Mucosa of descending colon (tissue), 3 donors: Measurements from ENCODE around the gene FAM53B. TPM values are rescaled to one million over a fixed set of nuclear protein-coding genes. Genes with fewer than 3 reads are reported as not detected.

Experiments
- ATAC-seq: fragments of 200-7000 bp; cut with Tn5 transposase; one replicate; pipeline ENCODE4 v1.9.1; 2020; ENCODE audit warnings: mild to moderate bottlenecking, moderate library complexity
- DNase-seq, 3 donors: peaks; one replicate each; pipeline ENCODE4 v3.0.0-alpha.2; 2020
- H3K36me3 ChIP-seq: fragments of 200-600 bp; one replicate; pipeline ENCODE4 v1.8.0; 2021; ENCODE audit warnings: low read depth, mild to moderate bottlenecking
- H3K4me1 ChIP-seq: fragments of 200-600 bp; one replicate; pipeline ENCODE4 v1.8.0; 2021; ENCODE audit warnings: low read depth, mild to moderate bottlenecking
- H3K4me3 ChIP-seq: fragments of 200-600 bp; one replicate; pipeline ENCODE4 v1.8.0; 2021; ENCODE audit warnings: mild to moderate bottlenecking
- H3K9me3 ChIP-seq: fragments of 200-600 bp; one replicate; pipeline ENCODE4 v1.8.0; 2021; ENCODE audit warnings: mild to moderate bottlenecking
- intact Hi-C, 2 donors: fragments of 100-400 bp; cut with DNase I in 1 of 2; cut with micrococcal nuclease in 1 of 2; formaldehyde crosslinking; loops; one replicate each; pipeline versions ENCODE4 v1.11.0 to v1.11.1; 2022; cut with DNase I, micrococcal nuclease
- total RNA-seq, 3 donors: library from RNA; stranded (reverse); fragmentation: NEBNext Ultra II Directional in 2 of 3; extraction: Animal tissue kit (Norgen Biotek cat#: 25700) in 2 of 3; gene quantifications; one replicate each; pipeline versions ENCODE4 v1.2.1 to v1.2.4, GENCODE V29; 2021 to 2023
- TF ChIP-seq, protein P1 (sequence below): fragments of 200-600 bp; IDR thresholded peaks from one replicate; pipeline ENCODE4 v1.8.0; 2022; ENCODE audit warnings: antibody characterized with exemption, mild to moderate bottlenecking
- donor health status: DM: no; HTN: no; CAD: no; lungs with moderate emphysema.
- donor health status: DM: no; HTN: no; CAD: no.
- donor health status: DM: no; HTN: yes; CAD: no.

The FAM53B gene
- total RNA-seq, 3 donors from 2014 or later: 37.2 to 48.0 (median 44.2) TPM

DNA sequence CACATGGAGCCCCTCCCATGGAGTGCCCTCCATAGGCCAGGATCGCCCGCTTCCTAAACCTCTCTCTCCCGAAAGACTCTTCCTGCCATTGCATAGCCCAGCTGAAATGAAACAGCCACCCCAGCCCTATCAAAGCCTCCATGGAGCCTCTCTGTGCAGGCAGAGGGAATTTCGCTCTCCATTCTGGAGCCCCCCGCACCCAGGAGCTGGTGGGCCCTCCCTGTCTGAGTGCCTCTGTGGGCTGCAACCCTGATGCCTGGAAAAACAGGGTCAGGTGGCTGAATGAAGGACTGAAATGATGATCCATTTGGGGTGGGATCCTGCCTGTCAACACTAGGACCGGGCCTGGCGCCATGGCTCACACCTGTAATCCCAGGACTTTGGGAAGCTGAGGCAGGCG, 106.4 kb downstream of the FAM53B start:
- Histone ChIP-seq H3K4me1 (peaks cover 5% of the 10 kb centered on the region), H3K36me3 (no peaks in the 10 kb centered on the region), H3K4me3 (no peak overlapping the region), H3K9me3 (no peaks in the 10 kb centered on the region)
- DNase-seq (peak in 1 of 3 donors; percentile 34), ATAC-seq (no peak)
- TF ChIP-seq, protein P1, sequence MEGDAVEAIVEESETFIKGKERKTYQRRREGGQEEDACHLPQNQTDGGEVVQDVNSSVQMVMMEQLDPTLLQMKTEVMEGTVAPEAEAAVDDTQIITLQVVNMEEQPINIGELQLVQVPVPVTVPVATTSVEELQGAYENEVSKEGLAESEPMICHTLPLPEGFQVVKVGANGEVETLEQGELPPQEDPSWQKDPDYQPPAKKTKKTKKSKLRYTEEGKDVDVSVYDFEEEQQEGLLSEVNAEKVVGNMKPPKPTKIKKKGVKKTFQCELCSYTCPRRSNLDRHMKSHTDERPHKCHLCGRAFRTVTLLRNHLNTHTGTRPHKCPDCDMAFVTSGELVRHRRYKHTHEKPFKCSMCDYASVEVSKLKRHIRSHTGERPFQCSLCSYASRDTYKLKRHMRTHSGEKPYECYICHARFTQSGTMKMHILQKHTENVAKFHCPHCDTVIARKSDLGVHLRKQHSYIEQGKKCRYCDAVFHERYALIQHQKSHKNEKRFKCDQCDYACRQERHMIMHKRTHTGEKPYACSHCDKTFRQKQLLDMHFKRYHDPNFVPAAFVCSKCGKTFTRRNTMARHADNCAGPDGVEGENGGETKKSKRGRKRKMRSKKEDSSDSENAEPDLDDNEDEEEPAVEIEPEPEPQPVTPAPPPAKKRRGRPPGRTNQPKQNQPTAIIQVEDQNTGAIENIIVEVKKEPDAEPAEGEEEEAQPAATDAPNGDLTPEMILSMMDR: no peak
- intact Hi-C loops: no loop called here

DNA sequence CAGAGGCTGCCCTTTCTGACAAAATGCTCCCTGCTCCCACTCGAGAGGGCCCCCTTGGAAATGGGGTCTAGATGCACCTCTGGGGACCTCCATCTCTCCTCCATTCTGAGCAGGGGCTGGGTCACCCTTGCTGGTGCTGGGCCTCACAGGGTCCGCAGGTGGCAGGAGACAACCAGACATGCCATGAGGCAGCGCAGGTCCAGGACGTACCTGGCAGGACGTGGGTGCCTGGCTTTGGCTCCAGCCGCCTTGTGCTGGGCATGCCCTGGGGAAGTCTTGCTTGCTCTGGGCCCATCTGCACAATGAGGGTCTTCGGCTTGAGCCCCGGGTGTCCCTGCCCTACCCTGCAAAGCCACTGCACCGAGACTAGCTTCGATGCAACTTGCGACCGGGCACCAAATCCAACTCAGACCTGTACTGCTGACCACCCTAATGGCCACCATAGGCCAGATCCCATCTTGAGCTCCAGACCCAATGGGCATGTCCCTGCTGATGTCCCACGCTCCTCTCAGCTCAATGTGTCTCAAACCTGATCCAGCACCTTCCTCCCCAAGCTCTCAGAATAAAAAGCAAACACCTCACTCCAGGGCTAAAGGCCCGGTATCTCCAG, 107.0 kb downstream of the FAM53B start:
- TF ChIP-seq, protein P1: no peak
- intact Hi-C loops: no loop called here
- ATAC-seq: no peak

DNA sequence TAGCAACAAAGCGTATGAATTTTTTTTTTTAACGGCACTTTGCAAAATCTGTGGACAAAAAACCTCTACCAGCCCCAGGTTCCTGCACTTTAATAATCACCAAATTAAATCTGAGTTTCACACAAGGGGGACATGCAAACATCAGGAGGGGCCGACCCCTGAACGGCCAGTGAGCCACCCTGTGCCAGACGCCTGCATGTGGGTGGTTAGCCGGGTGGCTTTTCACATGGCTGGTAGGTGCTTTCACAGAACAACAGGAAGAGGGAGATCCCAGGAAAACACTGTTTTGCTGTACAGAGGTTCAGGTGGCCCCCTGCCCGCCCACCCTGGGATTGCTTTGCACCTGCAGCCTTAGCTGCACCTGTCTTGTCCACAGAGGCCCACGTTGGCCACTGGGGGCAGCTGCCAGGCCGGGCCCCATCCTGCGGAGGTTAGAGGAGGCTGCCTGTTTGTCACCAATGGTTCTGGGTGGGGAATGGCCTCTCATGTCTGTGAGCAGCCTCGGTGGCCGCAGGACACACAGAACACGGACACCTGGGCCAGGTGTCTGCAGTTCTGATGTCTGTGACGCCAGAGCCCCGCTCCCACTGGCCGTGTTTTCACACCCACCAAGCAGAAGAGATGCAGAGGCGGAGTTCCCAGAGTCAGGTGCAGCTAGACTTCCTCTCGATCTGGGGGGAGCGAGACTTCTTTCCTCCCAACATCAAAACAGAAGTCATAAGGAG, 107.7 kb downstream of the FAM53B start:
- Histone ChIP-seq H3K36me3 (no peaks in the 10 kb centered on the region), H3K4me3 (no peak overlapping the region), H3K9me3 (no peaks in the 10 kb centered on the region), H3K4me1 (peaks cover 5% of the 10 kb centered on the region)
- DNase-seq (peak in 1 of 3 donors; percentile 54), ATAC-seq (peak; percentile 22)
- TF ChIP-seq, protein P1: no peak
- intact Hi-C loops: no loop called here

More for the DNA sequence above, 107.0 kb downstream of the FAM53B start:
- H3K4me3 ChIP-seq: no peak overlapping the region
- no peaks in the 10 kb centered on the region for H3K36me3 ChIP-seq
- DNase-seq: peak in 1 of 3 donors; percentile 51
- H3K9me3 ChIP-seq: no peaks in the 10 kb centered on the region
- H3K4me1 ChIP-seq: peaks cover 5% of the 10 kb centered on the region

DNA sequence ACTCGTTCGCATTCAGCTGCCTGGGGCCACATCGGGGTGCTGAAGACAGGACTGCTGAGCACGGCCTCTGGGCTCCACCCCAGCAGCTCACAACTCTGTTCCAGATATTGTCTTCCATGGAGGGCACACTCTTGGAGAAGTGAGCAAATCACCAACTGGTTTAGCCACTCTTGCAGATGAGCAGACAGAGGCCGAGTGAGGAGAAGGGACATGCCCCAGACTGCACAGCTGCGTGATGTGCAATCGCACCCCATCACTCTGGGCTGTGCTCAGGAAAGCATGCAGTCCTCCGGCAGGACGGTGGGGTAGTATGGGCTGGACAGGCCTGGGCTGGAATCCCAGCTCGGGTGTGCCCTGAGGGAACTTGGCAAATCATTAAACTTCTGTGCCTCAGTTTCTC, 111.6 kb downstream of the FAM53B start:
- ATAC-seq: no peak
- Histone ChIP-seq H3K36me3 (no peaks in the 10 kb centered on the region), H3K4me3 (no peak overlapping the region), H3K4me1 (peaks cover 12% of the 10 kb centered on the region), H3K9me3 (no peaks in the 10 kb centered on the region)
- intact Hi-C loops: no loop called here
- TF ChIP-seq, protein P1: no peak
- DNase-seq: peak in 1 of 3 donors; percentile 36

DNA sequence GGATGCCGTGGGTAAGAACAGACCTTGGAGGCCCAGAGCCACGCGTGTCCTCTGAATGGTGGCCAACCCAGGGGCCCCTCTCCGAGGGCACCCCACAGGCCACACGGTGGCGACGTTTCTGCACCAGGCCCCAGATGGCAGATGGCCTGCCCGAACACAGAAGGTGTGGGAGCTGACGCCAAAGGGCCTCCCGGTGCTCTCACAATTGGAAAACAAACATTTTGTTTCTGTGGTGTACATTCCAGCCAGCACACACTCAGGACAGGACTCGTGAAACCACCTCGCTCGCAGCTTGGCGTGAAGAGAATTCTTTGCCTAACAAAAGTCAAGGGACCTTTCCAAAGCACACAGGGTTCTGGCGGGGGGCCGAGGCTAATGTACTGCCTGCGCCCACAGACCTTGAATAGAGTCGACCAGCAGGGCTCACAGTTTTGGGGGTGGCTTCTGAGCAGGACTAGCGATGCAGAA, 112.1 kb downstream of the FAM53B start:
- H3K36me3 ChIP-seq: no peaks in the 10 kb centered on the region
- H3K4me3 ChIP-seq: no peak overlapping the region
- intact Hi-C loops: no loop called here
- TF ChIP-seq, protein P1: no peak
- DNase-seq (no peak), ATAC-seq (no peak)
- peaks cover 16% of the 10 kb centered on the region for H3K4me1 ChIP-seq
- H3K9me3 ChIP-seq: no peaks in the 10 kb centered on the region
